ENCODE results near the gene SNRPD3.
"Not testable (repeated sequence)": the region's sequence is repeated elsewhere in the genome, so short reads cannot be mapped to it uniquely, and the experiment has no call there.

Gene SNRPD3

DNA sequence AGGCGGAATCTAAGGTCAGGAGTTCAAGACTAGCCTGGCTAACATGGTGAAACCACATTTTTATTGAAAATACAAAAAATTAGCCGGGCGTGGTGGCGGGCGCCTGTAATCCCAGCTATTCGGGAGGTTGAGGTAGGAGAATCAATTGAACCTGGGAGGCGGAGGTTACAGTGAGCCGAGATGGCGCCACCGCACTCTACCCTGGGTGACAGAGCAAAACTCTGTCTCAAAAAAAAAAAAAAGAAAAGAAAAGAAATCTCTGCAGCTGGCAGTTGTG is 37.7 kb downstream of the SNRPD3 start:
- not testable (repeated sequence) for DNase-seq

DNA sequence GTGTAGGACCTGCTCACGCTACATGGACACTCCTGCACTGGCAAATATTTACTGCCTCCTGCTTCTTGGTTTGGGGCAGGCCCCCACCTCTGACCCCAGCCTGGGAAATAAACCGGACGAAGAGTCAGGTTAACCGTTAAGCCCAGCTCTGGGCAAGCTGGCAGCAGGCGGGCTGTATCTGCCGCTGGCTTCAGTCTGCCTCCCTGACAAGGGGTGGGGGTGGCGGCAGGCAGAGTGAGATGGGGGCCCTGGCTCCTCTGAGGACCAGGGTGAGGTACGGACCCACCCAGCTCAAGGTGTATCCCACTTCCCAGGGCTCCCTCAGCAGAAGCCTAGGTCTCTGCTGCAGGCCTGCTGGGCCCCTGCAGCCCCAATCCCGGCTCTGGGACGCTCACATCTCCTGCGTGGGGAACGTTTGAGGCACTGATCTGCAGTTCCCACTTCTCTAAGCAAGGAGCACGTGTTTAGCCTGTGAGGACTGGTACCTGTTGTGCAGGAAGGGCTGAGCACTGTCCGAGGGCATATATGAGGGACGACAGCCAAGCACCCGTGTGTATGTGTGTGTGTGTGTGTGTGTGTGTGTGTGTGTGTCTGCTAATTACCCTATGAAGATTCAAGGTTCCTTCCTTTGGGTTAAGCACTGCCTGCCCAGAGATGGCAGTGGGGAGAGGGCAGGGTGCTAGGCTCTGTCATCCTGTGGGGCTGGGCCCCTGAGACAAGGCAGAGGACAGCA is 38.2 kb downstream of the SNRPD3 start:
- DNase-seq: no peak

- DNase-seq: no peak
Observed at GRCh38 chr22:24594569-24595120, 38.8 kb downstream of the SNRPD3 start.

GRCh38 chr22:24595228-24595627 is 39.4 kb downstream of the SNRPD3 start:
- no peak for DNase-seq

DNA sequence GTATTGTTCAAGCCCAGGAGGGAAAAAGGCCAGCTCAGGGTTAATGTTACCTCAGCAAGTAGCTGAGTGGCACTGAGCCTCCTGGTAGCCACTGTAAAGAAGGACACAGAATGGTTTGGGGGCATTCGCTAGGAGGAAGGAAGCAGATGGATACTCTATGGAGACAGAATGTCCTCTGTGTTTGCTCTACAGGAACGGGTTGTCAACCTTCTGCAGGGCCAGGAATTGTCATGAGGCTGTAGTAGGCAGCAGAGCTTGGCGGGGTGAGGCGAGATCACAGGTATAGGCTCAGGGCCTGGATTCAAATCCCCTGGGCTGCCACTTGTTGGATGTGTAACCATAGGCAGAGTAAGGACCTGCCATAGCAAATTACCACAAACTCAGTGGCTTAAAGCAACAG is 40.1 kb downstream of the SNRPD3 start:
- no peak for DNase-seq

- not testable (repeated sequence) for DNase-seq
Observed at GRCh38 chr22:24597076-24597475, 41.3 kb downstream of the SNRPD3 start.

DNA sequence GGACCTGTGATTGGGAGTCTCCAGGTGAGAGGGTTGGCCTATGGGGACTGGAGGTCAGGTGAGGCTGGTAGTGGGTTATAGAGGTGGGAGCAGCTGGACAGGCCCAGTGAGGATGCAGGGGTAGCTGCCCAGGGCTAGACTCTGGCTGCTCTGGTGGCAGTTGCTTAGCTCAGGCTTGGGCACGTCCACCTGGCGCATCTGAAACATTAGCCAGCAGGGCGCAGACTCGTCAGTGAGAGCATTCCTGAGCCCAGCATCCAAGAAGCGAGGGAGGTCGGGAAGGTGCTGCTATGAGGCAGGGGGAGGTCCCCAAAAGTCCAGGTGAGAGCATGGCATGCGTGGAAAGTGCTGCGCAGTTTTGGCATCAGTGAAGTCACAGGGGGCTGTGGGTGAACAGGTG is 43.7 kb downstream of the SNRPD3 start:
- DNase-seq: no peak

DNA sequence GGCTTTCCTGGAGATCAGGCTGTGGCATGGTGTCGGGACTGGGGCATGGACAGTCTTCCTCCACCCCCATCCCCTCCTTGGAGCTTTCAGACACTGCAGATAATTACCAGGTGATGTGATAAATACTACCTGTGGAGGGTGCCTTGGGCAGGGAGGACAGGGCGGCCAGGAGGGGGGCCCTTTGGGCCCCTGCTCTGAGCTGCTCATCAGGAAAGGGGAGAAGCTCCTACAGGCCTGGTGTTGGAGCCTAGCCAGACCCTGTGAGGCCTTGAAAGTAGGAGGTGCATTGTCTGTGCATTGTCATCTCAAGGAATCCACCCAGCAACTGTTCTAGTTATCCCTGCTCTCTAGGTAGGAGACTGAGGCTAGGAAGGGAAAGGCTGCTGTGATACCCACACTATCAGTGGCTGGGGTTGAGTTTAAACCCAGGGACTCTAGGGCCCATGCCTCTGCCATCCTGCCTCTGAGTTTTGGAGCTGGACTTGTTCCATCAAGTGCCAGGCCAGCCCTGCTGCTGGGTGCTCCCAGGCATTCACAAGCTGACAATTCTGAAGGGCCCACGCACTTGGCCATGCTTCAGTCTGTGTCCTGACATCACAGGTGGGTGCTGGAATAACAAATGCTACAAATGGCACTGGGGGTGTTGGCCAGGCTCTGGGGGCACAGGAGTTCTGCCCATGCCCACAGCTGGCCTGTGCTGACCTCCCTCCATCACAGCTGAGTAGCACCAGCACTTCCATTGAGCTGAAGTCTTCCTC is 44.3 kb downstream of the SNRPD3 start:
- not testable (repeated sequence) for DNase-seq

DNA sequence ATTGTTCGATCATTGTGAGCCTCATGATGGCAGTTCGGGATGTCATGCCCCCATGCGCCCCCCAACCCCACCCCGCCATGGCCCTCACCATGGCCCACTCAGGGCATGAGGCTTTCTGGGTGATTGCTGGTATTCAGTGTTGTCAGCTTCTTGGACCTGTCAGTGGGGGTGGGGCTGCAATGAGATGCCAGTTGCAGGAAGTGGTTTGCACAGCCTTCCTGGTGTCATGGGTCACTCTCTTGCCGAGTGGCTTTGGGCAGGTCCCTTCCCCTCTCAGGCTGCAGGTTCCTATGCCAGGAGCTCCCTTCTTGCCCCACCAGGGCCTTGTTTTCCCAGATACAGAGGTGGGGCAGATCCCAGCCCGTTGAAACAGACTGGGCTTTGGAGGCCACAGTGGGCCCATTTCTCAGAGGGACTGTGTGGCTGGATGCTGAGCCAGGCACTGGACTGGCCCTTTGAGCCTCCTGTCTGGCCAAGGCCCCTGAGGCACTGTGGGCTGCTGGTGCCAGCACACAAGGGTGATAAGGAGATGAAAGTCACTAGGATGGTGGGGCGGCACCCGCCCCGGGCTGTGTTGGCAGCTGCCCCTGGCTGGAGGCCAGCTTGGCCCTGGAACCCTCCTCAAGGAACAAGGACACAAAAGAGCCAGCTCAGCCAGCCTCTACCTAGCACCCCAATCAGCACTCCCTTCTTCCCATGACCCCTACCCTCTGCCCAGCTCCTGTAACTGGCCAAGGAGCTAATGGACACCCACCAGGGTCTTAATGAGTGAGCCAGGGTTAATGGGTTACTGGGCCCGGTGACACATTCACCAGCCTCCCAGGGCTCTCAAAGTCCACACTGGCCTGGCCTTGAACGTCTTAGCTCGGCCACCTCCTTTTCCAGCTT is 45.7 kb downstream of the SNRPD3 start:
- no peak for DNase-seq

GRCh38 chr22:24602105-24602749 is 46.4 kb downstream of the SNRPD3 start:
- DNase-seq: not testable (repeated sequence)

- DNase-seq: not testable (repeated sequence)
Observed at GRCh38 chr22:24602847-24603769, 47.3 kb downstream of the SNRPD3 start, which contains the start of gene GGT1. TSS of gene GGT1 (plus strand) at chr22:24603193. CDS start at chr22:24611082, 7,889 bp downstream.

GRCh38 chr22:24603770-24604629 is 48.2 kb downstream of the SNRPD3 start:
- DNase-seq: peak in 1 of 2 donors; percentile 52

DNA sequence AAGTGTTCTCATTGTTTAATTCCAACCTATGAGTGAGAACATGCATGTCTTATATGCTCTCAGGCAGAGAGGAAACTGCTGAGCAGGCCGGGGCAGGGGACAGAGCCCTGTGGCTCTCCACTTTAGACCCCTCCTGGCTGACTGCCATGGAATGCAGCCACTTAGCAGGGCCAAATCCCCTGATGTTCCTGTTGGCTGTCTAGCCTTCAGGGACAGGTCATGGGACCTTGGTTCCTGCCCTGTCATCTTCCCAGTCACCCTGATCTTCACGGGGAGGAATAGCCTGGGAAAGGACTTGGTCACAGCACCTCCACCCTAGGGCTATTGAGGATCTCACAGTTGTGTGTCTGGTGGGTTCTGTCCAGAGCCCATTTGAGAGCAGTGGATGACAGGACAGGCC is 50.5 kb downstream of the SNRPD3 start:
- not testable (repeated sequence) for DNase-seq

DNA sequence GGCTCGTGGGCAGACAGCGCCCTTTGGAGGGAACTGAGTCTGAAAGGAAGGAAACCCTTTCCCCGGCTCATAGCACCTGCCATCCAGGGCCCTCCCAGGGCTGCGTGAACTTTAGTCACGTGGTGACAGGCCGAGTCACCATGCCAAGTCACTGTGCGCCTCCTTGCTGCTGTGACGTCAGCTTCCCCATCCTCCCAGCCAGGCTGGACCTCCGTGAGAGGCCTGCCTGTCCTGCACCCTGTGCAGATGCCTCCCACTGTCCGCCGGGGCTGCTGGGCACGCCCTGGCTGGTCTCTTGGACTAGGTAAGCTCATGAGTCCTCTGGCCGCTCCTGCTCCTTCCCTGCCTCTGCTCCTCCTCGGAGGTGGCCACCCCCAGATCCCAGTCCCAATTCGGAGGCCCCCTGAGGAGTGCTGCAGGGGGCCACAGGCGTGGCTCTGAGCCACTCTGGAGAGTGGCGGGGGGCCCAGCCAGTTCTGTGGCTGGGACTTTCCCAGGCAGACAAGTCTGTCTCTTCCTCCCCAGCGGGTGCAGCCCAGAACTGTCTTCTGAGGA is 51.7 kb downstream of the SNRPD3 start:
- DNase-seq: peak; percentile 42 to 58

DNA sequence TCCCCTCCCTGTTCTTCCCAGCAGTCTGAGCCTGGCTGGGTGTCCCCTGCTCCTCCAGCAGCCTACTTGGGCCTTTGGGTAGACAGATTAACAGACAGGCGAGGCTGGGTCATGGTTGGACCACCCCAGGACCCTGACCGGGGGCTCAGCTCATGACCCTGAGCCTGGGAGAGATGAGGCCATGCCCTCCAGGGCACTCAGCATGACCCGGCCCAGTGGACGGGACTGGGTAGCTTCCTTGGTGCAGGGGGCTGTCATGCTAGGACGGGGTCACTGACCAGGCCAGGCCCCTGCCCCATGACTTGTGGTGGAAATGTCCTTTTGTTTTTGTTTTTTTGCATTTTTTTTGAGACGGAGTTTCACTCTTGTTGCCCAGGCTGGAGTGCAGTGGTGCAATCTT is 52.5 kb downstream of the SNRPD3 start:
- not testable (repeated sequence) for DNase-seq

- not testable (repeated sequence) for DNase-seq
Observed at GRCh38 chr22:24609888-24610287, 54.1 kb downstream of the SNRPD3 start.

DNA sequence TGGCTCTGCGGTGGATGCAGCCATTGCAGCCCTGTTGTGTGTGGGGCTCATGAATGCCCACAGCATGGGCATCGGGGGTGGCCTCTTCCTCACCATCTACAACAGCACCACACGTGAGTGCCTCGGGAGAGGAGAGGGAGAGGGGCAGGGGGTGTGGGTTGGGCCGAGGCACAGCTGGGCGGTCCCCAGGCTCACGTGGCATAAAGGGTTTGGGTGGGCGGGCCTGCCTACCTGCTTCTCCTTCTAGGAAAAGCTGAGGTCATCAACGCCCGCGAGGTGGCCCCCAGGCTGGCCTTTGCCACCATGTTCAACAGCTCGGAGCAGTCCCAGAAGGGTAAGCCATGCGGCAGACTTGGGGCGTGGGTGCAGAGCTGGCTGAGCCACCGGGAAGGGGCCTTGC is 59.0 kb downstream of the SNRPD3 start:
- DNase-seq: not testable (repeated sequence)

- DNase-seq: not testable (repeated sequence)
Observed at GRCh38 chr22:24621244-24621643, 65.4 kb downstream of the SNRPD3 start.

DNA sequence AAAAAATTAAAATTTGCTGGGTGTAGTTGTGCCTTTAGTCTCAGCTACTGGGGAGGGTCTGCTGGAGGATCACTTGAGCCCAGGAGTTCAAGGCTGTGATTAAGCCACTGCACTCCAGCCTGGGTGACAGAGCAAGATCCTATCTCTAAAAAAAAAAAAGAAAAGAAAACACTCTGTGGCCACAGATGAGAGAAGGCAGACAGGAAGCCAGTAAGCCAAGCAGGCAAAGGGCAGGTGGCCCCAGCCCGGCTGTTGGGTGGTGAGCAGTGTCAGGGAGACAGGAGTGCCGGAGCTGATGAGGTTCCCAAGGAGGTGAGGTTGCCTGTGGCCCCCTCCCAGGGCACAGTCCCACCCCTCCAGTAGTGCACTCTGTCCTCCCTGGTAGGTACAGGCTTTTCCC is 66.8 kb downstream of the SNRPD3 start:
- DNase-seq: peak in 1 of 2 donors; percentile 11
